Activated naive CD4-positive, alpha-beta T cell treated with anti-CD3 and anti-CD28 coated beads, Interleukin-2, amount 50 U/mL, for 24 hours (primary cell): ENCODE results near the gene LRRC66.

Experiments
- H3K27ac Mint-ChIP-seq: one replicate; pipeline ENCODE4 v1.8.0; 2021; ENCODE audit warnings: mild to moderate bottlenecking, mixed read lengths
- H3K27me3 Mint-ChIP-seq: one replicate; pipeline ENCODE4 v1.8.0; 2021; ENCODE audit warnings: mixed read lengths
- H3K36me3 Mint-ChIP-seq: one replicate; pipeline ENCODE4 v1.8.0; 2021; ENCODE audit warnings: mixed read lengths
- H3K4me1 Mint-ChIP-seq: one replicate; pipeline ENCODE4 v1.8.0; 2021; ENCODE audit warnings: mixed read lengths
- H3K4me3 Mint-ChIP-seq: one replicate; pipeline ENCODE4 v1.8.0; 2021; ENCODE audit warnings: mild to moderate bottlenecking, mixed read lengths
- H3K9me3 Mint-ChIP-seq: one replicate; pipeline ENCODE4 v1.8.0; 2021; ENCODE audit warnings: mixed read lengths

The LRRC66 gene

GRCh38 chr4:52032005-52032404 lies 11.8 kb upstream of the LRRC66 start:
- no peak overlapping the region for H3K4me3 Mint-ChIP-seq
- no peak overlapping the region for H3K27ac Mint-ChIP-seq
- no peaks in the 10 kb centered on the region for H3K36me3 Mint-ChIP-seq
- H3K4me1 Mint-ChIP-seq: peaks cover 8% of the 10 kb centered on the region
- peaks cover 2% of the 10 kb centered on the region for H3K27me3 Mint-ChIP-seq
- H3K9me3 Mint-ChIP-seq: no peaks in the 10 kb centered on the region

- no peaks in the 10 kb centered on the region for H3K36me3 Mint-ChIP-seq
- H3K27ac Mint-ChIP-seq: no peak overlapping the region
- no peak overlapping the region for H3K4me3 Mint-ChIP-seq
- H3K4me1 Mint-ChIP-seq: no peaks in the 10 kb centered on the region
- no peaks in the 10 kb centered on the region for H3K9me3 Mint-ChIP-seq
- H3K27me3 Mint-ChIP-seq: no peaks in the 10 kb centered on the region
These were observed 8.8 kb upstream of the LRRC66 start for GRCh38 chr4:52028970-52029369.

DNA sequence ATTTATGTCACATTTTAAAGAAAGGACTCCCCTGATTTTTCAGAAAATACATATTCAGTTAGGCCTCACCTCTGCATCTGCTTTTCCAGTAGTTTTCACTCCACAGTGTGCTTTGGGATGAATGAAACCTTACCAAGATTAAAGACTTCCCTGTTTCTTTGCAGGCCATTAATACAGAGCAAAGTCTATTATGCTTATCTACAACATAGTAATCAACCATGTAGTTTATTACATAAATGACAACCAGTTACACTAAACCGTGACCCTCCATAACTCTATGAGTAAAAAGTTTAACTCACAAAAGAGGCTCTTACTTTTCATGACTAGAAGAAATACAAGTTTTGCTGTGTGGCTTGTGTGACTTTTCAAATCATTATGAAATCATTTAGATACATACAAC lies 2.3 kb downstream of the LRRC66 start:
- Mint-ChIP-seq H3K27me3 (no peaks in the 10 kb centered on the region), H3K4me3 (no peak overlapping the region), H3K4me1 (no peaks in the 10 kb centered on the region), H3K36me3 (no peaks in the 10 kb centered on the region), H3K9me3 (no peaks in the 10 kb centered on the region), H3K27ac (no peak overlapping the region)

GRCh38 chr4:52016981-52017380 lies 3.2 kb downstream of the LRRC66 start:
- no peaks in the 10 kb centered on the region for H3K4me1 Mint-ChIP-seq
- H3K27me3 Mint-ChIP-seq: no peaks in the 10 kb centered on the region
- no peak overlapping the region for H3K27ac Mint-ChIP-seq

DNA sequence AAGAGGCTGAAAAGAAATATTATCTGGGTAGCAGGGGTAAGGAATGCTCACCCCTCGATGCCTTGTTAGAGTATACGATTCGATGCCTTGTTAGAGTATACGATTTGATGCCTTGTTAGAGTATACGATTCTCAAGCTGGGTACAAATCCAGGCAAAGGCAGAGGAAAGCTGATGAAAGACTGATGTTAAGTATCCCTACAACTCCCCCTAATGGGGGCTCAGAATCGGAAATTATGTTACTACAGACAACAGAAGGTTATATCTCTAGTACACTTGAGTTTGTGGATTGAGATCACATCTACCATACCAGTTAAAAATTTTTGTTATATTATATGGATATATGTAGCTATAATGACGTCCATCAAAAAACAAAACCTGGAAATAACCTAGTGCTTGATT lies 4.8 kb downstream of the LRRC66 start:
- no peaks in the 10 kb centered on the region for H3K36me3 Mint-ChIP-seq
- peaks cover 4% of the 10 kb centered on the region for H3K4me1 Mint-ChIP-seq
- H3K27me3 Mint-ChIP-seq: no peaks in the 10 kb centered on the region
- no peaks in the 10 kb centered on the region for H3K9me3 Mint-ChIP-seq
- H3K4me3 Mint-ChIP-seq: no peak overlapping the region
- no peak overlapping the region for H3K27ac Mint-ChIP-seq

More at GRCh38 chr4:52016981-52017380, 3.2 kb downstream of the LRRC66 start:
- Mint-ChIP-seq H3K4me3 (no peak overlapping the region), H3K9me3 (no peaks in the 10 kb centered on the region), H3K36me3 (no peaks in the 10 kb centered on the region)

GRCh38 chr4:52014903-52015302 lies 5.3 kb downstream of the LRRC66 start:
- Mint-ChIP-seq H3K27ac (no peak overlapping the region), H3K36me3 (no peaks in the 10 kb centered on the region), H3K9me3 (no peaks in the 10 kb centered on the region), H3K27me3 (no peaks in the 10 kb centered on the region), H3K4me1 (peaks cover 4% of the 10 kb centered on the region), H3K4me3 (no peak overlapping the region)

- no peak overlapping the region for H3K27ac Mint-ChIP-seq
- no peaks in the 10 kb centered on the region for H3K36me3 Mint-ChIP-seq
- H3K27me3 Mint-ChIP-seq: no peaks in the 10 kb centered on the region
- H3K4me3 Mint-ChIP-seq: no peak overlapping the region
- H3K4me1 Mint-ChIP-seq: peaks cover 4% of the 10 kb centered on the region
- H3K9me3 Mint-ChIP-seq: no peaks in the 10 kb centered on the region
These were observed 7.5 kb downstream of the LRRC66 start for GRCh38 chr4:52012651-52013050.

DNA sequence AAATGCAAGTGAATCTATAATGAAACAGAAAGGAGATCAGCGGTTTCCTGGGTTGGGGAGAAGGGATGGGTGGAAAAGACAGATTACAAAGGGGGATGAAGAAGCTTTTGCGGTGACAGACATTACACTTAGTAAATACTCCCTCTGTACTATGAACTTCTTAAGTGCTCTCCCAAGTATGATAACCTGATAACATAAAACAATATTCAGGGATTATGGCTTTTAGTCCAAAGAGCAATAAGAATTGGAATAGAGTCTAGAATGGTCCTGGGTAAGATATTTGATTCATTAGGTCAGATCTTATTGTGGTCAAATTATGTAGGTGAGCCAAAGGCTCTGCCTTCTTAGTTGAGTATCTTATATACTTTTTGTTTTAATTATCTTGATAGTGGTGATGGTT lies 9.2 kb downstream of the LRRC66 start:
- no peaks in the 10 kb centered on the region for H3K27me3 Mint-ChIP-seq

GRCh38 chr4:52006887-52007286 lies 13.3 kb downstream of the LRRC66 start:
- no peaks in the 10 kb centered on the region for H3K36me3 Mint-ChIP-seq
- no peak overlapping the region for H3K4me3 Mint-ChIP-seq
- H3K27ac Mint-ChIP-seq: no peak overlapping the region
- peaks cover 4% of the 10 kb centered on the region for H3K4me1 Mint-ChIP-seq
- H3K9me3 Mint-ChIP-seq: no peaks in the 10 kb centered on the region
- H3K27me3 Mint-ChIP-seq: no peaks in the 10 kb centered on the region

More for the DNA sequence above, 9.2 kb downstream of the LRRC66 start:
- H3K9me3 Mint-ChIP-seq: no peaks in the 10 kb centered on the region
- no peak overlapping the region for H3K4me3 Mint-ChIP-seq
- peaks cover 4% of the 10 kb centered on the region for H3K4me1 Mint-ChIP-seq
- H3K27ac Mint-ChIP-seq: no peak overlapping the region
- H3K36me3 Mint-ChIP-seq: no peaks in the 10 kb centered on the region

DNA sequence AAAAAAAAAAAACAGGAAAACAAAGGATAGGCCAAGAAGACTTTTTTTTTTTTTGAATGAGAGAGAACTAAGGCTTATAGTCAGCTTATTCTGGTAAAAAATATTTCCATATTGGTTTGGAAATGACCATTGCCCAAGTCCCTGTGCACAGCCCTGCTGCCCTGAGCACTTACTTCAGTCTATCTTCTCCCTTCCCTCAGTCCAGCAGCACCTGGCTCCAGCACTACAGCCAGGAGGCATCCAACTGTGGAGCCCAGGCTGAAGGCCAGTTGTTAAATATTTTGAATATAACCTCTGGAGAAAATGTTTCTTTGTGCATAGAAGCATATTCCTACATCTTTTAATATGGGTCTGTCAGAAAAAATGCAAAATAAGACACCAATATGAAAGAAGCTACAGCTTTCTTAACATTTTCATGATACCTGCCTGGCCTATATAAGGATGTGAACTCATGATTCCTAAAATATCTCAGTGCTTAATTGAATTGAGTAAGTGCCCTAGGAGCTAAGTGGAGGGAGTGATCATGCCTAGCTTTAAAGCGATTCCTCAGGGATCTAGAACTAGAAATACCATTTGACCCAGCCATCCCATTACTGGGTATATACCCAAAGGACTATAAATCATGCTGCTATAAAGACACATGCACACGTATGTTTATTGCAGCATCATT lies 14.4 kb downstream of the LRRC66 start:
- Mint-ChIP-seq H3K27me3 (no peaks in the 10 kb centered on the region), H3K27ac (no peak overlapping the region), H3K36me3 (no peaks in the 10 kb centered on the region), H3K4me1 (no peaks in the 10 kb centered on the region), H3K4me3 (no peak overlapping the region), H3K9me3 (no peaks in the 10 kb centered on the region)

DNA sequence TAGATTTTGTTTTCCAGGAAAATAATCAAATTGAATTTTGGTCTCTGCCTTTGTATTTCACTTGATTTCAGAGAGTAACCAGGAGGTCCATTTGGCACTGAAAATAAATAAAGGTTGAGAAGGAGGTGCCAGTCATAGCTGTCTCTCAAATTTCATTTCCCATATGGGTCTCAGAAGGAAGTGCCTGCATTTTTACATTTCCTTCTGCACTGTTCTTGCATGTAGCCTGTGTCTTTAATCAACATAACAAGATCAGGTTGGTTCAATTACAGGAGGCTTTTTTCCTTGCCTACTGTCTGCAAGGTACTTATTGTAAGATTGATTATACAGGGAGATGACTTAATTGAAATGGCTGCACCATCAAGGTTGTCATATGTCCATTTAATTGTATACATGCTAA lies 15.7 kb downstream of the LRRC66 start:
- Mint-ChIP-seq H3K36me3 (no peaks in the 10 kb centered on the region), H3K27me3 (no peaks in the 10 kb centered on the region), H3K9me3 (no peaks in the 10 kb centered on the region), H3K4me1 (no peaks in the 10 kb centered on the region), H3K27ac (no peak overlapping the region), H3K4me3 (no peak overlapping the region)

- Mint-ChIP-seq H3K27ac (no peak overlapping the region), H3K27me3 (peaks cover 3% of the 10 kb centered on the region), H3K4me1 (no peaks in the 10 kb centered on the region), H3K36me3 (no peaks in the 10 kb centered on the region), H3K9me3 (no peaks in the 10 kb centered on the region), H3K4me3 (no peak overlapping the region)
These were observed 18.5 kb downstream of the LRRC66 start for GRCh38 chr4:52001616-52002015.

DNA sequence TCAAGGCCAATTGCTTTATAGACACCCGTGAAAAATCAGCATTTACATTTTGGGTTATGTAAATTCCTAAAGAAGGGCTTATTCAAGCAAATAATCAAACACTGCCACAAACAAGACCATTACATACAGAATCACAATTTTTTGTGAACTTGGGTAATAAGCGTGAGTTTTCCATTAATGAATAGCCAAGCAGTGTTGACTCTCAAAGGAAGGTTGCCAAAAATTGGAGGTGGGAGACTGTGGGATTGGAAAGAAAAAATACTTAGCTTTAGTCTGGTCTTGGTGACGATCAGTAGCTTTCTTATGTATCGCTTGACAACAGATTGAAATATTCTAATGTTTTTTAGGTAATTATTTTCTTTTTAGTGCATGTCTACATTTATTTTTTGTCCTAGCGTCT lies 20.9 kb downstream of the LRRC66 start:
- no peaks in the 10 kb centered on the region for H3K4me1 Mint-ChIP-seq
- peaks cover 3% of the 10 kb centered on the region for H3K27me3 Mint-ChIP-seq
- no peaks in the 10 kb centered on the region for H3K9me3 Mint-ChIP-seq
- H3K36me3 Mint-ChIP-seq: no peaks in the 10 kb centered on the region
- H3K27ac Mint-ChIP-seq: no peak overlapping the region
- no peak overlapping the region for H3K4me3 Mint-ChIP-seq

DNA sequence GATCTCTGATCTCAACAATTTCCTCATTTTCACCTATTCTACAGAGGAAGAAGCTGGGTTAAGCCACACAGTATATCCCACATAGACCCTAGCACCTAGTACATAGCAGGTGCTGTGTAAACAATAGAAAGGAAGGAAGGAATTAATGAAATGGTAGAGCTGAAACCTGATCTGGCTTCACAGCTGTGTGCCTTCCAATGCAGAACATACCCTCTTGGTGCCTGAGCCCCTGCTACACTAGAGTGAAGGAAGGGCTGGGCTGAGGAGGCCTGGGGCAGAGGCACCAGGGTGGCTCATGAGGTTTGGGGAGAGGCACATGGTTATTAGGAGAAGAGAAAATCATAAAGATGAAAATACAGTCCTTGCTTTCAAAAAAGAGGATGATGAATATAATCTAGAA lies 21.3 kb downstream of the LRRC66 start:
- no peak overlapping the region for H3K4me3 Mint-ChIP-seq
- no peaks in the 10 kb centered on the region for H3K4me1 Mint-ChIP-seq
- H3K36me3 Mint-ChIP-seq: no peaks in the 10 kb centered on the region
- no peaks in the 10 kb centered on the region for H3K9me3 Mint-ChIP-seq
- no peak overlapping the region for H3K27ac Mint-ChIP-seq
- peaks cover 3% of the 10 kb centered on the region for H3K27me3 Mint-ChIP-seq

- Mint-ChIP-seq H3K27me3 (peaks cover 3% of the 10 kb centered on the region), H3K9me3 (no peaks in the 10 kb centered on the region), H3K27ac (no peak overlapping the region), H3K36me3 (no peaks in the 10 kb centered on the region), H3K4me1 (no peaks in the 10 kb centered on the region), H3K4me3 (no peak overlapping the region)
These were observed 22.5 kb downstream of the LRRC66 start for GRCh38 chr4:51997647-51998046.

GRCh38 chr4:51995647-51996220 lies 24.4 kb downstream of the LRRC66 start:
- no peak overlapping the region for H3K27ac Mint-ChIP-seq
- no peaks in the 10 kb centered on the region for H3K4me1 Mint-ChIP-seq
- H3K36me3 Mint-ChIP-seq: no peaks in the 10 kb centered on the region
- peaks cover under 1% of the 10 kb centered on the region for H3K9me3 Mint-ChIP-seq
- no peak overlapping the region for H3K4me3 Mint-ChIP-seq
- peaks cover 7% of the 10 kb centered on the region for H3K27me3 Mint-ChIP-seq

DNA sequence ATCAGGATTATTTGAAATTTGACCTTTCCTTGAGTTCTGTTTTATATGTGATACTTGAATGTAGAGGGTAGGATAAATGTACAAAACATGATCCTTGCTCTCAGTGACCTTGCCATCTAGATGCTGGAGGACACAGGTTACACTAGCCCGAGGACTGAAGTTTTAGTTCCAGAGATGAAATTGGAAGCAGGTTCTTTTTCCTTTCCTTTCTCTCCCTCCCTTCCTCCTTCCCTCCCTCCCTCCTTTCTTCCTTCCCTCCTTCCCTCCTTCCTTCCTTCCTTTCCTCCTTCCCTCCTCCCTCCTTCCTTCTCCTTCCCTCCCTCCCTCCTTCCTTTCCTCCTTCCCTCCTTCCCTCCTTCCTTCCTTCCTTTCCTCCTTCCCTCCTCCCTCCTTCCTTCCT lies 54.3 kb downstream of the LRRC66 start:
- Mint-ChIP-seq H3K9me3 (no peaks in the 10 kb centered on the region), H3K27me3 (peaks cover 3% of the 10 kb centered on the region), H3K27ac (no peak overlapping the region), H3K4me1 (no peaks in the 10 kb centered on the region), H3K4me3 (no peak overlapping the region), H3K36me3 (no peaks in the 10 kb centered on the region)
